Measurements from ENCODE around the gene DRAM1.

Gene DRAM1

DNA sequence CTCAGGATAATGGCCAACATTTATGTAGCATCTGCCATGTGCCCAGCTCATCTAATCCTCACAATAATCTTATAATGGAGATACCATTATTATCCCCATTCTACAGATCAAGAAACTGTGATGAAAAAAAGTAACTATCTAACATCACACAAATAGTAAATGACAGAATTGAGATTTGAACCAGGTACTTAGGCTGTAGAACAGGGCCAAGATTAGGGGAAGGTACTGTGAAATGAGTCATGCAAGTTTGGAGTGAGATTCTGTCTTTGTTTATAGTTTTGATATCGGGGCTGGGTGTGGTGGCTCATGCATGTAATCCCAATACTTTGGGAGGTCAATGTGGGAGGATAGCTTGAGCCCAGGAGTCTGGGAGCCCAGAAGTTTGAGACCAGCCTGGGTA is 45.4 kb upstream of the DRAM1 start:
- no peaks in the 10 kb centered on the region for H3K36me3 ChIP-seq
- H3K27me3 ChIP-seq (ENCODE audit: insufficient read depth, low read depth, severe bottlenecking), result no peaks in the 10 kb centered on the region
- no peaks in the 10 kb centered on the region for H3K9me3 ChIP-seq (ENCODE audit: severe bottlenecking)
- no peak overlapping the region for H3K4me3 ChIP-seq (ENCODE audit: low read depth, low read length)
- H3K27ac ChIP-seq, result no peak overlapping the region
- no peak for DNase-seq
- TF ChIP-seq, protein P1, sequence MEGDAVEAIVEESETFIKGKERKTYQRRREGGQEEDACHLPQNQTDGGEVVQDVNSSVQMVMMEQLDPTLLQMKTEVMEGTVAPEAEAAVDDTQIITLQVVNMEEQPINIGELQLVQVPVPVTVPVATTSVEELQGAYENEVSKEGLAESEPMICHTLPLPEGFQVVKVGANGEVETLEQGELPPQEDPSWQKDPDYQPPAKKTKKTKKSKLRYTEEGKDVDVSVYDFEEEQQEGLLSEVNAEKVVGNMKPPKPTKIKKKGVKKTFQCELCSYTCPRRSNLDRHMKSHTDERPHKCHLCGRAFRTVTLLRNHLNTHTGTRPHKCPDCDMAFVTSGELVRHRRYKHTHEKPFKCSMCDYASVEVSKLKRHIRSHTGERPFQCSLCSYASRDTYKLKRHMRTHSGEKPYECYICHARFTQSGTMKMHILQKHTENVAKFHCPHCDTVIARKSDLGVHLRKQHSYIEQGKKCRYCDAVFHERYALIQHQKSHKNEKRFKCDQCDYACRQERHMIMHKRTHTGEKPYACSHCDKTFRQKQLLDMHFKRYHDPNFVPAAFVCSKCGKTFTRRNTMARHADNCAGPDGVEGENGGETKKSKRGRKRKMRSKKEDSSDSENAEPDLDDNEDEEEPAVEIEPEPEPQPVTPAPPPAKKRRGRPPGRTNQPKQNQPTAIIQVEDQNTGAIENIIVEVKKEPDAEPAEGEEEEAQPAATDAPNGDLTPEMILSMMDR (IDR thresholded peaks at IDR 0.05; ENCODE audit: low read depth, low read length), result no peak

DNA sequence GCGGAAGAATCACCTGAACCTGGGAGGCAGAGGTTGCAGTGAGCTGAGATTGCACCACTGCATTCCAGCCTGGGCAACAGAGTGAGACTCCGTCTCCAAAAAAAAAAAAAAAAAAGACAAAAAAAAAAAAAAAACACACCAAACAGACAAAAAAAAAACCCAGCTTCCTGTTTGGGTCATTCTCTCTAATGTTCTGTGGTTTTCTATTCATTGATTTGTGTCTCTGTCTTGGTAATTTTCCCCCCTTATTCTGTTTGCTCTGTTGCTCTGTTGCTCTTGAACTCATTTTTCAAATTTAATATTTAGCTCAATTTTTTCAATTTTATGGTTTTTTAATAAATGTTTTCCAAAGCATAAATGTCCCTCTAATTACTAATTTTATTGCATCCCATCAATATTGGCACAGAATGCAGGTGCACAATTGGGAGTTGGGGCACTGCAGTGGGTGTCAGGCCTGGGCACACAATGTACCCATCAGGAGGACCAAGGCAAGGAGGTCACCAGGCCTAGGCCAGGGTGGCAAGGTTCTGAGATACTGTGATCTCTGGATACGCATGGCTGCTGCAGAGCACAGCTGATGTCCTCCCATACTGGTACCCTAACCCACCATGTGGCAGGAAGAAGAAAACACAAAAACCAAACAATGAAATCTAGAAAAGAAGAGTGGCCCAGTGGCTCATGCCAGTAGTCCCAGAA is 38.6 kb upstream of the DRAM1 start:
- TF ChIP-seq, protein P1 (IDR thresholded peaks at IDR 0.05; ENCODE audit: low read depth, low read length), result no peak
- Histone ChIP-seq H3K27ac (no peak overlapping the region), H3K4me3 (ENCODE audit: low read depth, low read length) (no peak overlapping the region), H3K9me3 (ENCODE audit: severe bottlenecking) (no peaks in the 10 kb centered on the region), H3K36me3 (no peaks in the 10 kb centered on the region), H3K27me3 (ENCODE audit: insufficient read depth, low read depth, severe bottlenecking) (no peaks in the 10 kb centered on the region)
- DNase-seq, result no peak

DNA sequence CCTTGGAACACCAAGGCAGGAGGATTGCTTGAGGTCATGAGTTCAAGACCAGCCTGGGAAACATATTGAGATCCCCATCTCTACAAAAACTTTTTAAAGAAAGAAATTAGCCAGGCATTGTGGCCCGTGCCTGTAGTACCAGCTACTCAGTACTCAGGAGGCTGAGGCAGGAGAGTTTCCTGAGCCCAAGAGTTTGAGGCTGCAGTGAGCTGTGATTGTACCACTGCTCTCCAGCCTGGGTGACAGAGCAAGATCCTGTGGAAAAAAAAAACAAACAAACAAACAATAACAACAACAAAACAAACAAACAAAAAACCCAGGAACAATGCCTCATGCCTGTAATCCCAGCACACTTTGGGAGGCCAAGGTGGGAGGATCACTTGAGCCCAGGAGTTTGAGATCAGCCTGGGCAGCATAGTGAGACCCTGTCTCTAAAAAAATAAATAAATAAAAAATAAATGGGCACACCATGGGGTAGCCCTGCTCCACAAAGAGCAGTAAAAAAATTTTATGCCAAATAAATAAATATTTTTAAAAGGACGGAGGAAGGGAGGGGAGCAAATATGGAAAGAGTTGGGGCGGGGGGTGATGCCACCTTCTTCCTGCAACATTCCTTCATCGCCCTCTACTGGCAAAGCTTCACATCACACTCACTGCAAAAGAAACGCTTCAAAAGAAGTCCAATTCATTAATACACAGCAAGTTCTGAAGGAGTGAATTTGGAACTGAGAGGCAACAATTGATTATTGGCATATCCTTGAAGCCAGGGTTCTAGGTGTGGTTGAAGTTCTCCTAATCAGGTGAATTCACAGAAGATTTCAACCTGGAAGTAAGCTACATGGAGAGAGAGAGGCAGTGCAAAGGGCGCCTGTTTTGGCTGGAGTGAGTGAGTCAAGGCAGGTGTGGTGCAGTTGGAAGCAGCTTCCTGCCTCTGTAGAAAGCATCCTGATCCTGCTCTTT is 37.8 kb upstream of the DRAM1 start:
- Histone ChIP-seq H3K27me3 (ENCODE audit: insufficient read depth, low read depth, severe bottlenecking) (no peaks in the 10 kb centered on the region), H3K27ac (no peak overlapping the region), H3K4me3 (ENCODE audit: low read depth, low read length) (no peak overlapping the region), H3K9me3 (ENCODE audit: severe bottlenecking) (no peaks in the 10 kb centered on the region), H3K36me3 (no peaks in the 10 kb centered on the region)
- peak; percentile 62 for DNase-seq
- TF ChIP-seq, protein P1 (IDR thresholded peaks at IDR 0.05; ENCODE audit: low read depth, low read length), result peak; percentile 82

DNA sequence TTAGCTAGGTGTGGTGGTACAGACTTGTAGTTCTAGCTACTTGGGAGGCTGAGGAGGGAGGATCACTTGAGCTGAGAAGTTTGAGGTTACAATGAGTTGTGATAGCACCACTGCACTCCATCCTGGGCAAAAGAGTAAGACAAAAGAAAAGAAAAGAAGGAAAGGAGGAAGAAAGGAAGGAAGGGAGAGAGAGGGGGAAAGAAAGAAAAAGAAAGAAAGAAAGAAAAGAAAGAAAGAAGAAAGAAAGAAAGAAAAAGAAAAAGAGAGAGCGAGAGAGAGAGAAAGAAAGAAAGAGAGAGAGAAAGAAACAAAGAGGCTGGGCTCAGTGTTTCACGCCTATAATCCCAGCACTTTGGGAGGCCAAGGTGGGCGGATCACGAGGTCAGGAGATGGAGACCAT is 36.3 kb upstream of the DRAM1 start:
- H3K27me3 ChIP-seq (ENCODE audit: insufficient read depth, low read depth, severe bottlenecking), result no peaks in the 10 kb centered on the region

DNA sequence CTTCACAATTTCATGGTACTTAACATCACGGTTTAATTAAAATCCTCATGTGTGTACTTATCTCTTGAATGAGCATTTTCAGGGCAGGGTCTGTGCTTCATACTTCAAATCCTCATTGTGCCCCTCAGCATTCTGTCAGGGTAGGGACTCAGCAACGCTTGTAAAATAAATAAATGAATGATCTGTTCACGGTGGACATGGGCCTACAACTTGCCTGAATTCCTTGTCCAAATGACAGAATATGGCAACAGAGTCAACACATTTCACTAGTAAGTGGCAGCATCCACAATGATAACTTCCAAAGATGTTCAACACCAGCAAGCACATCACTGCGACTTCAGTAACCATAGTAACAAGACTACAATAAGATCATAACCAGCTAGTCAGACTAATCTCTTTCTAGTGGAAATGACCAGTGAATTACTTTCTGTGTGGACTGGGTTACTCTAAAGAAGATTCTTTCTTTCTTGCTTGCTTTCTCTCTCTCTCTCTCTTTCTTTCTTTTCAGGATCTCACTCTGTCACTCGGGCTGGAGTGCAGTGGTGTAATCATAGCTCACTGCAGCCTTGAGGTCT is 32.2 kb upstream of the DRAM1 start:
- TF ChIP-seq, protein P1 (IDR thresholded peaks at IDR 0.05; ENCODE audit: low read depth, low read length), result no peak
- no peak for DNase-seq
- Histone ChIP-seq H3K27me3 (ENCODE audit: insufficient read depth, low read depth, severe bottlenecking) (no peaks in the 10 kb centered on the region), H3K36me3 (no peaks in the 10 kb centered on the region), H3K4me3 (ENCODE audit: low read depth, low read length) (no peak overlapping the region), H3K9me3 (ENCODE audit: severe bottlenecking) (no peaks in the 10 kb centered on the region), H3K27ac (no peak overlapping the region)

More for the DNA sequence above, 36.3 kb upstream of the DRAM1 start:
- Histone ChIP-seq H3K9me3 (ENCODE audit: severe bottlenecking) (no peaks in the 10 kb centered on the region), H3K4me3 (ENCODE audit: low read depth, low read length) (no peak overlapping the region), H3K36me3 (no peaks in the 10 kb centered on the region), H3K27ac (no peak overlapping the region)
- TF ChIP-seq, protein P1 (IDR thresholded peaks at IDR 0.05; ENCODE audit: low read depth, low read length), result no peak
- no peak for DNase-seq

All from WERI-Rb-1 (cell line).